ENCODE results near the gene ZNF726. TPM values are rescaled to one million over a fixed set of nuclear protein-coding genes. Genes with fewer than 3 reads are reported as not detected.
"Not testable (repeated sequence)": the region's sequence is repeated elsewhere in the genome, so short reads cannot be mapped to it uniquely, and the experiment has no call there.

ZNF726 gene
- total and polyA plus RNA-seq, 2 donors (not counting 1 experiment from before 2014, with no cell fraction given) = 3.9 to 5.6 TPM

- WGBS (ENCODE audit: insufficient coverage) = 98% methylated on average over 13 of the region's 26 CpGs
- CTCF ChIA-PET; intact Hi-C loops (cut with micrococcal nuclease): not testable (repeated sequence)
These were observed 49.6 kb downstream of the ZNF726 start for GRCh38 chr19:23964334-23964733.

GRCh38 chr19:23969630-23970029, 54.9 kb downstream of the ZNF726 start:
- intact Hi-C loops (cut with micrococcal nuclease) = no loop called here
- CTCF ChIA-PET = no interaction called here
- POLR2A ChIA-PET = no interaction called here

More at GRCh38 chr19:23964334-23964733, 49.6 kb downstream of the ZNF726 start:
- H3K79me2 ChIP-seq (ENCODE audit: control insufficient read depth, insufficient read depth, low read length); H3K4me1 ChIP-seq (ENCODE audit: control insufficient read depth in 2 of 2, insufficient read depth in 2 of 2, low read length in 2 of 2); H3K9me3 Mint-ChIP-seq (ENCODE audit: insufficient read depth); H3K27me3 ChIP-seq (replicated peaks in 1 of 4; ENCODE audit: control extremely low read depth in 1 of 4, control insufficient read depth in 3 of 4, insufficient read depth in 4 of 4, low read length in 3 of 4); H3K27ac Mint-ChIP-seq; H3K36me3 ChIP-seq (replicated peaks in 1 of 2; ENCODE audit: control extremely low read depth in 1 of 2, control insufficient read depth in 1 of 2, extremely low read depth in 1 of 2, insufficient read depth in 2 of 2, low read length in 1 of 2); DNase-seq; H3K4me3 ChIP-seq (ENCODE audit: control extremely low read depth in 1 of 5, extremely low read depth in 1 of 5, insufficient read depth in 1 of 5, low read depth in 2 of 5, low read length in 4 of 5); ATAC-seq (ENCODE audit: low read depth); H3K9ac ChIP-seq (ENCODE audit: low read length); POLR2A ChIA-PET; H3K4me3 Mint-ChIP-seq; H3K4me2 ChIP-seq (replicated peaks; ENCODE audit: low read depth, low read length, poor library complexity, severe bottlenecking); H3K4me1 Mint-ChIP-seq; H3K27ac ChIP-seq (ENCODE audit: low read length in 2 of 2); H4K20me1 ChIP-seq (ENCODE audit: control insufficient read depth, insufficient read depth, low read length, poor library complexity, severe bottlenecking); H2AFZ ChIP-seq (ENCODE audit: insufficient read depth, low read depth, low read length, poor library complexity, severe bottlenecking); H3K27me3 Mint-ChIP-seq: not testable (repeated sequence)
- peaks cover 0 to 14% (median 0%) of the 10 kb centered on the region in 3 donors for H3K9me3 ChIP-seq (ENCODE audit: control extremely low read depth in 1 of 3, control insufficient read depth in 2 of 3, insufficient read depth in 1 of 3, low read length in 2 of 3)

More at GRCh38 chr19:23969630-23970029, 54.9 kb downstream of the ZNF726 start:
- H4K20me1 ChIP-seq (ENCODE audit: control insufficient read depth, insufficient read depth, low read length, poor library complexity, severe bottlenecking) = no peaks in the 10 kb centered on the region
- H3K4me1 Mint-ChIP-seq = no peaks in the 10 kb centered on the region
- H3K79me2 ChIP-seq (ENCODE audit: control insufficient read depth, insufficient read depth, low read length) = no peaks in the 10 kb centered on the region
- no peak overlapping the region for H3K4me3 Mint-ChIP-seq
- H2AFZ ChIP-seq (ENCODE audit: insufficient read depth, low read depth, low read length, poor library complexity, severe bottlenecking) = no peak overlapping the region
- H3K9me3 Mint-ChIP-seq (ENCODE audit: insufficient read depth) = no peaks in the 10 kb centered on the region
- H3K9ac ChIP-seq (ENCODE audit: low read length) = no peak overlapping the region
- ATAC-seq (ENCODE audit: low read depth) = no peak
- no peak for DNase-seq
- no peak overlapping the region for H3K4me2 ChIP-seq (replicated peaks; ENCODE audit: low read depth, low read length, poor library complexity, severe bottlenecking)
- peaks cover 17% of the 10 kb centered on the region for H3K27me3 Mint-ChIP-seq
- H3K9me3 ChIP-seq (ENCODE audit: control extremely low read depth in 1 of 3, control insufficient read depth in 2 of 3, insufficient read depth in 1 of 3, low read length in 2 of 3) = peaks cover 0 to 13% (median 0%) of the 10 kb centered on the region in 3 donors
- H3K27ac Mint-ChIP-seq = no peak overlapping the region
- H3K27me3 ChIP-seq (replicated peaks in 1 of 4; ENCODE audit: control extremely low read depth in 1 of 4, control insufficient read depth in 3 of 4, insufficient read depth in 4 of 4, low read length in 3 of 4) = peaks cover 0 to 25% (median 4%) of the 10 kb centered on the region in 4 experiments
- 80% methylated on average over 1 of the region's 2 CpGs for WGBS (ENCODE audit: insufficient coverage)
- H3K4me3 ChIP-seq (ENCODE audit: control extremely low read depth in 1 of 5, extremely low read depth in 1 of 5, insufficient read depth in 1 of 5, low read depth in 2 of 5, low read length in 4 of 5) = no peak overlapping the region
- no peak overlapping the region for H3K27ac ChIP-seq (ENCODE audit: low read length in 2 of 2)
- no peaks in the 10 kb centered on the region for H3K36me3 ChIP-seq (replicated peaks in 1 of 2; ENCODE audit: control extremely low read depth in 1 of 2, control insufficient read depth in 1 of 2, extremely low read depth in 1 of 2, insufficient read depth in 2 of 2, low read length in 1 of 2)
- no peaks in the 10 kb centered on the region for H3K4me1 ChIP-seq (ENCODE audit: control insufficient read depth in 2 of 2, insufficient read depth in 2 of 2, low read length in 2 of 2)
- TF ChIP-seq EZH2 (IDR thresholded peaks at IDR 0.05; ENCODE audit: borderline replicate concordance, insufficient read depth, low read depth, low read length, poor library complexity, severe bottlenecking) (no peak), CTCF (IDR thresholded peaks at IDR 0.05) (no peak)
